B cell (primary cell): Measurements from ENCODE around the gene IL1RAPL1. TPM values are rescaled to one million over a fixed set of nuclear protein-coding genes. Genes with fewer than 3 reads are reported as not detected.

Experiments used
- ATAC-seq: fragments of 200-7000 bp; cut with Tn5 transposase; one replicate; pipeline ENCODE4 v1.10.0; 2021; ENCODE audit warnings: low read depth, mild to moderate bottlenecking, moderate number of reproducible peaks, moderate library complexity
- CTCF ChIA-PET: fragments of 350-600 bp; sonication (Branson Sonifier 250); formaldehyde crosslinking; loops from one replicate; lab custom pipeline; 2021; ENCODE audit warnings: antibody characterized with exemption, inconsistent platforms; lab: Charles Lee
- POLR2A ChIA-PET: fragments of 350-600 bp; sonication (Branson Sonifier 250); formaldehyde crosslinking; loops from one replicate; lab custom pipeline; 2021; ENCODE audit warnings: antibody characterized with exemption; lab: Charles Lee
- DNase-seq: peaks from one replicate; pipeline ENCODE4 v3.0.0; 2013
- H2AFZ ChIP-seq: 2 replicates; pipeline ENCODE4 v1.6.1; 2012; ENCODE audit warnings: mild to moderate bottlenecking, low read depth, low read length; ENCODE audit not compliant: insufficient read depth, poor library complexity, severe bottlenecking
- H3K27ac ChIP-seq, 2 donors: 1 replicate in 1 of 2; 2 replicates in 1 of 2; pipeline ENCODE4 v1.5.1; 2012 to 2013; ENCODE audit warnings: low read length in 2 of 2, mild to moderate bottlenecking in 2 of 2, moderate library complexity in 1 of 2
- H3K27me3 ChIP-seq, 4 experiments: fragments of 200-600 bp in 1 of 4; sonication (generic) in 1 of 4; replicated peaks in 1 of 4; 1 replicate in 2 of 4; 2 replicates in 2 of 4; pipeline versions ENCODE4 v1.6.1 to v1.7.0; 2013 to 2016; ENCODE audit warnings: low read length in 3 of 4, mild to moderate bottlenecking in 2 of 4, mixed read lengths in 1 of 4, moderate library complexity in 1 of 4; ENCODE audit not compliant: insufficient read depth in 4 of 4, control insufficient read depth in 3 of 4; ENCODE audit errors: control extremely low read depth in 1 of 4
- H3K36me3 ChIP-seq, 2 experiments: replicated peaks in 1 of 2; 1 replicate in 1 of 2; 2 replicates in 1 of 2; pipeline versions ENCODE4 v1.6.1 to v1.7.1; 2013; ENCODE audit warnings: low read length in 1 of 2; ENCODE audit not compliant: insufficient read depth in 2 of 2, control insufficient read depth in 1 of 2; ENCODE audit errors: control extremely low read depth in 1 of 2, extremely low read depth in 1 of 2
- H3K4me1 ChIP-seq, 2 donors: fragments of 200-600 bp in 1 of 2; sonication (generic) in 1 of 2; 1 replicate in 1 of 2; 2 replicates in 1 of 2; pipeline versions ENCODE4 v1.5.1 to v1.6.1; 2013 to 2017; ENCODE audit warnings: low read length in 2 of 2; ENCODE audit not compliant: control insufficient read depth in 2 of 2, insufficient read depth in 2 of 2
- H3K4me2 ChIP-seq: replicated peaks from 2 replicates; pipeline ENCODE3; 2012; ENCODE audit warnings: mild to moderate bottlenecking, low read depth, low read length; ENCODE audit not compliant: poor library complexity, severe bottlenecking
- H3K4me3 ChIP-seq, 5 experiments: fragments of 200-600 bp in 1 of 5; sonication (generic) in 1 of 5; 1 replicate in 3 of 5; 2 replicates in 2 of 5; pipeline versions ENCODE4 v1.5.1 to v1.7.0; 2011 to 2016; ENCODE audit warnings: low read length in 4 of 5, mild to moderate bottlenecking in 4 of 5, low read depth in 2 of 5, control low read depth in 1 of 5, moderate library complexity in 1 of 5; ENCODE audit not compliant: insufficient read depth in 1 of 5; ENCODE audit errors: control extremely low read depth in 1 of 5, extremely low read depth in 1 of 5
- H3K79me2 ChIP-seq: fragments of 200-600 bp; sonication (generic); one replicate; pipeline ENCODE4 v1.6.0; 2016; ENCODE audit warnings: low read length; ENCODE audit not compliant: control insufficient read depth, insufficient read depth
- H3K9ac ChIP-seq: fragments of 200-600 bp; sonication (generic); 2 replicates; pipeline ENCODE4 v1.6.1; 2017; ENCODE audit warnings: mild to moderate bottlenecking, low read length, moderate library complexity
- H3K9me3 ChIP-seq, 3 donors: one replicate each; pipeline versions ENCODE4 v1.6.1 to v1.7.1; 2013; ENCODE audit warnings: low read length in 2 of 3; ENCODE audit not compliant: control insufficient read depth in 2 of 3, insufficient read depth in 1 of 3; ENCODE audit errors: control extremely low read depth in 1 of 3
- H4K20me1 ChIP-seq: 2 replicates; pipeline ENCODE4 v1.6.0; 2012; ENCODE audit warnings: mild to moderate bottlenecking, low read length; ENCODE audit not compliant: insufficient read depth, control insufficient read depth, poor library complexity, severe bottlenecking
- H3K27ac Mint-ChIP-seq: one replicate; pipeline ENCODE4 v1.8.0; 2021; ENCODE audit warnings: mixed read lengths
- H3K27me3 Mint-ChIP-seq: one replicate; pipeline ENCODE4 v1.8.0; 2021; ENCODE audit warnings: mixed read lengths
- H3K4me1 Mint-ChIP-seq: one replicate; pipeline ENCODE4 v1.8.0; 2021; ENCODE audit warnings: mixed read lengths
- H3K4me3 Mint-ChIP-seq: one replicate; pipeline ENCODE4 v1.8.0; 2021; ENCODE audit warnings: mixed read lengths
- H3K9me3 Mint-ChIP-seq: one replicate; pipeline ENCODE4 v1.8.0; 2022; ENCODE audit warnings: mixed read lengths; ENCODE audit not compliant: insufficient read depth
- CTCF ChIP-seq: fragments of 200-600 bp; IDR thresholded peaks from one replicate; pipeline ENCODE4 v1.8.0; 2022; ENCODE audit warnings: antibody characterized with exemption, mild to moderate bottlenecking
- EZH2 ChIP-seq: IDR thresholded peaks from 2 replicates; pipeline ENCODE4 v1.6.1; 2012; ENCODE audit warnings: borderline replicate concordance, low read depth, mild to moderate bottlenecking, moderate library complexity, low read length; ENCODE audit not compliant: insufficient read depth, poor library complexity, severe bottlenecking
- WGBS: methylation state at CpG from one replicate; pipeline ENCODE4 v1.1.5; 2013; ENCODE audit warnings: missing lambda C conversion rate; ENCODE audit not compliant: insufficient coverage; 5-methylcytosine and 5-hydroxymethylcytosine counted together
- intact Hi-C: fragments of 100-400 bp; cut with micrococcal nuclease; formaldehyde crosslinking; loops from one replicate; pipeline ENCODE4 v1.10.0; 2022
- polyA plus RNA-seq: library from polyadenylated mRNA; depleted of rRNA; stranded (reverse); fragments of >200 nt; gene quantifications from 2 replicates; pipeline ENCODE4 v1.2.3, GENCODE V29; 2012
- total RNA-seq, 2 donors: library from RNA; stranded (reverse); fragments of 120-200 nt in 1 of 2; gene quantifications; 1 replicate in 1 of 2; 2 replicates in 1 of 2; pipeline versions ENCODE4 v1.2.3 to v1.2.4, GENCODE V29; 2013 to 2022

IL1RAPL1 gene
- total and polyA plus RNA-seq, 2 donors (not counting 1 experiment from before 2014, with no cell fraction given), result not detected

GRCh38 chrX:29858714-29859113 is 1271.5 kb downstream of the IL1RAPL1 start:
- no peaks in the 10 kb centered on the region for H4K20me1 ChIP-seq
- no peaks in the 10 kb centered on the region for H3K9me3 ChIP-seq
- POLR2A ChIA-PET, result no interaction called here
- H3K27me3 ChIP-seq, result no peaks in the 10 kb centered on the region
- no peak overlapping the region for H3K27ac ChIP-seq
- no peak overlapping the region for H2AFZ ChIP-seq
- DNase-seq (no peak), ATAC-seq (no peak)
- H3K4me1 Mint-ChIP-seq, result no peaks in the 10 kb centered on the region
- H3K4me3 Mint-ChIP-seq, result no peak overlapping the region
- no peaks in the 10 kb centered on the region for H3K9me3 Mint-ChIP-seq
- no peaks in the 10 kb centered on the region for H3K36me3 ChIP-seq
- no peak overlapping the region for H3K9ac ChIP-seq
- H3K27ac Mint-ChIP-seq, result no peak overlapping the region
- CTCF ChIA-PET, result no interaction called here
- no peak for TF ChIP-seq EZH2
- no peak for TF ChIP-seq CTCF
- no peak overlapping the region for H3K4me3 ChIP-seq
- no peaks in the 10 kb centered on the region for H3K27me3 Mint-ChIP-seq
- no peak overlapping the region for H3K4me2 ChIP-seq
- no peaks in the 10 kb centered on the region for H3K79me2 ChIP-seq
- intact Hi-C loops, result no loop called here
- no peaks in the 10 kb centered on the region for H3K4me1 ChIP-seq

- Histone ChIP-seq H3K27ac (no peak overlapping the region), H3K9ac (no peak overlapping the region), H4K20me1 (no peaks in the 10 kb centered on the region), H3K27me3 (no peaks in the 10 kb centered on the region), H3K9me3 (no peaks in the 10 kb centered on the region), H3K4me1 (no peaks in the 10 kb centered on the region), H3K4me3 (no peak overlapping the region), H3K36me3 (no peaks in the 10 kb centered on the region), H3K4me2 (no peak overlapping the region), H3K79me2 (no peaks in the 10 kb centered on the region), H2AFZ (no peak overlapping the region)
- intact Hi-C loops, result no loop called here
- no peak for TF ChIP-seq EZH2
- no peak for TF ChIP-seq CTCF
- Mint-ChIP-seq H3K4me3 (no peak overlapping the region), H3K27me3 (no peaks in the 10 kb centered on the region), H3K9me3 (no peaks in the 10 kb centered on the region), H3K4me1 (no peaks in the 10 kb centered on the region), H3K27ac (no peak overlapping the region)
- WGBS, result no CpG with 5 or more reads among the region's 7 CpGs
- ATAC-seq (no peak), DNase-seq (no peak)
- CTCF ChIA-PET, result interaction anchor here (0.7 kb wide), 1 partner anchor 221 kb away, joined by 3 read pairs; no protein-coding TSS in a partner anchor
- POLR2A ChIA-PET, result no interaction called here
These were observed 1275.0 kb downstream of the IL1RAPL1 start for GRCh38 chrX:29862126-29862677.
